NCI-H526 treated with DMSO at 0.1 percent for 48 hours (cell line): ENCODE data around the gene STK11IP.

ENCODE experiments used
- DNase-seq: peaks from one replicate; lab custom pipeline; 2025; lab: John Stamatoyannopoulos, UW

STK11IP gene

DNA sequence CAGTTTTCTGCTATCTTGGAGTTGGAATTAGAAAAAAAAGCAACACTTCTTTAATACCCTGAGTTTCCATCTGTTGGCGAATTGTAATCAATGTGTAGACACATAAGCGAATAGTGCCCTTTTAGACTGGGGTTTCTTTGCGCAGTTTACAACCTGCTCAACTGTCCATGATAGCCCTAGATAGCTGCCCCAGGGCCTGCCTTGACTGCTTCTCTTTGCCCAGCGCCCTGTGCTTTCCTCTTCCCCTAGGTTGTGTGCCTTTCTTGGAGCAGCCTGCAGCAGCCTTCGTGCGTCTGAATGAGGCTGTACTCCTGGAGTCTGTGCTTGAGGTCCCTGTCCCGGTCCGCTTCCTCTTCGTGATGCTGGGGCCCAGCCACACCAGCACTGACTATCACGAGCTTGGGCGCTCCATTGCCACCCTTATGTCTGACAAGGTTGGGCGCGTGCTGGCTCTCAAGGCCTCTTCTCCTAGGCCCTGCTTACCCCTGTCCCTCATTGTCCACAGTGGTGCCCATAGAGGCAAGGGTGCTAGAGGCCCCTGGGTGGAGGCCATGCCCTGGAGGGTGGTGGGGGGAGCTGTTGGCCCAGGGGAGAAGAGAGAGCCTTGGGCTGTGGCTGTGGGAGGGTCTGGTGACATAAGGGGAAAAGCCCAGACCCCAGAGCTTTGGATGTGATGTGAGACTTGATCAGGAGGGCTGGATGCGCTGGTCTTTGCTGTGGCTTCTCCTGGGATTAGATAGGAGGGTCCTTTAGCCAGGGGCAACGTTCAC lies 36.7 kb downstream of the STK11IP start:
- DNase-seq: no peak

DNA sequence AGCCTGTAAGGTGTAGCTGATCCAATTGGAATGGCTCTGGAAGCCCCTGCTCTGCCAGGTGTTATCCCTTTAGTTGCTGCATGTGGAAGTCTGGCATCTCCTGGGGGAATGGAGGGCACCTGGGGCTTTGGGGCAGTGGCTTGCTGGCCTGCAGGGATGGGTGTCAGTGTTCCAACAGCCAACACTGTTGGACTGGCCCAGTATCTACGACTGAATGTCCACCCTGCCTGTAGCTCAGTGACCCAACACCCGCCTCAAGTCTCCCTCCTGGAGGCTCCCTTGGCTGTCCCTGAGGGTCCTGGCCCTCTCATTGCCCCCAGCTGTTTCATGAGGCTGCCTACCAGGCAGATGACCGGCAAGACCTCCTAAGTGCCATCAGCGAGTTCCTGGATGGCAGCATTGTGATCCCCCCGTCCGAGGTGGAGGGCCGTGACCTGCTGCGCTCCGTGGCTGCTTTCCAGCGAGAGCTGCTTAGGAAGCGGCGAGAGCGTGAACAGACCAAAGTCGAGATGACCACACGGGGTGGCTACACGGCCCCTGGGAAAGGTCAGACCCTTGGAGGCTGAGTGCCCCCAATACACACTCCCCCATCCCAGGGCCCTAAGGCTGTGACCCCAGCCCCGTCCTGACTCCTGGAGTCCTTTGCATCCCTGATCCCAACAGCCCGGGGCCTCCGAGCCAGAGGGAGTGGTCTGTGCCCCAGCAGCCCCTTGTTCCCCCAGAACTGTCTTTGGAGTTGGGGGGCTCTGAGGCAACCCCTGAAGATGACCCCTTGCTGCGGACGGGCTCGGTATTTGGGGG lies 37.5 kb downstream of the STK11IP start:
- DNase-seq: no peak

DNA sequence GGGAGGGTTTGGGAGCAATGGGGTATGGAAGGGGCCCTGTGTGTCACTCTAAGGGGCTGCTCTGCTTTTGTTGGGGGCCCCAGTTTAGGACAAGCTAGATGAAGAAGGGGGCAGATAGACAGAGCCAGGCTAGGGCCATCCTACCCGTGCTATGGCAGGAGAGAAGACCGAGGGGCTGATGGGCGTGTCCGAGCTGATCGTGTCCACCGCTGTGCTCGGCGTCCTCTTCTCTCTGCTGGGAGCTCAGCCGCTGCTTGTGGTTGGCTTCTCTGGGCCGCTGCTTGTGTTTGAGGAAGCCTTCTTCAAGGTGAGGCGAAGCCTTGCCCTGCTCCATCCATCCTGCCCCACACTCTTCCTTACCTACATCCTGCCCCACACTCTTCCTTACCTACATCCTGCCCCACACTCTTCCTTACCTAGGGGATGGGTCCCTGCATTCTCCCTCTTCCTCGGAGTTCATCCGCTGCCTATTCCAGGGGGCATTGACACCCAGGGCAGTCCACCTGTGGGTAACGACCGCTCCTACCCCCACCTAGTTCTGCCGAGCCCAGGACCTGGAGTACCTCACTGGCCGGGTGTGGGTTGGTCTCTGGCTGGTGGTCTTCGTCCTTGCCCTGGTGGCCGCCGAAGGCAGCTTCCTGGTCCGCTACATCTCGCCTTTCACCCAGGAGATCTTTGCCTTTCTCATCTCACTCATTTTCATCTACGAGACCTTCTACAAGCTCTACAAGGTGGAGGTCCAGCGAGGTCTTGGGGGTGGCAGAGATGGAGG lies 38.7 kb downstream of the STK11IP start:
- no peak for DNase-seq

DNA sequence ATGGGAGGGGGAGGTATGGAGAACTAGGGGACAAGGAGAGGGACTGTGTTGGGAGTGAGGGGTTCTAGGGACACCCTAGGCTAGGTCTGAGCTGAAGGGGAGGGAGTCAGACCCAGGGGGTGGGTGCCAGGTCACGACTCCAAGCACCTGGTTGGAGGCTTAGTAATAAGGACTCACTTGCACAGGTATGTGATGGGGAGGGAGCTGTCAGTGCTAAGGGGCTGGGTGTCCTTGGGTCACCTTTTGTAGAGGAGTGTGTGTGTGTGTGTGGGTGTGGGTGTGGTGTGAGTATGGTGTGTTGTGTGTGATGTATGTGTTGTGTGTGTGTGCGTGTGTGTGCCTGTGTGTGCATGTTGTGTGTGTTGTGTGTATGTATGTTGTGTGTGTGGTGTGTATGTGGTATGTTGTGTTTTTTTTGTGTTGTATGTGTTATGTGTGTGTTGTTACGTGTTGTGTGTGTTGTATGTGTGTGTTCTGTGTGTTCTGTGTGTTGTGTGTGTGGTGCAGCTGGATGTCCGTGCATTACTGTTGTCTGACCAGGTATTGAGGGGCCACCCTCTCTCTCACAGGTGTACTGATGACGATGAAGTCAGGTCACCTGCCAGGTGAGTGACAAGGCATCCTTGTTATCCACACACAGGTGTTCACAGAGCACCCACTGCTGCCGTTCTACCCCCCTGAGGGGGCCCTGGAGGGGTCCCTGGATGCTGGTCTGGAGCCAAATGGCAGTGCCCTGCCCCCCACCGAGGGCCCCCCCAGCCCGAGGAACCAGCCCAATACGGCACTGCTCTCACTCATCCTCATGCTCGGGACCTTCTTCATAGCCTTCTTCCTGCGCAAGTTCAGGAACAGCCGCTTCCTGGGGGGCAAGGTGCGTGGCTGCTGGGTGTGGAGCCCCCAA lies 39.5 kb downstream of the STK11IP start:
- no peak for DNase-seq

DNA sequence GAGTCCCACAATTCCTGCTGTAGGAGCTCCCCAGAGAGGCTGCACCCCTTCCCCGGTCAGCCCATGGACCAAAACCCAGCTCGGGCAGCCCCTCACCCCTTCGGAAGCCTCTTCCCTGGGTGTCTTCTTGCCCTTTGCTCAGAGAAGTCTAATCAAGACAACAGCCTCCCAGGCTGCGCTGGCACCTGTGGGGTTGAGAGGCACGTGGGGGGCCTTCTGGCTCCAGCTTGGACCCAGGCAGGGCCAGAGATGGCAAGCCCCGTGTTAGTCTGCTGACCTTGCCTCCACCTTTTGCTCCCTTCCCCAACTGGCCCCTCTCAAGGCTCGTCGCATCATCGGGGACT lies 40.2 kb downstream of the STK11IP start:
- no peak for DNase-seq

DNA sequence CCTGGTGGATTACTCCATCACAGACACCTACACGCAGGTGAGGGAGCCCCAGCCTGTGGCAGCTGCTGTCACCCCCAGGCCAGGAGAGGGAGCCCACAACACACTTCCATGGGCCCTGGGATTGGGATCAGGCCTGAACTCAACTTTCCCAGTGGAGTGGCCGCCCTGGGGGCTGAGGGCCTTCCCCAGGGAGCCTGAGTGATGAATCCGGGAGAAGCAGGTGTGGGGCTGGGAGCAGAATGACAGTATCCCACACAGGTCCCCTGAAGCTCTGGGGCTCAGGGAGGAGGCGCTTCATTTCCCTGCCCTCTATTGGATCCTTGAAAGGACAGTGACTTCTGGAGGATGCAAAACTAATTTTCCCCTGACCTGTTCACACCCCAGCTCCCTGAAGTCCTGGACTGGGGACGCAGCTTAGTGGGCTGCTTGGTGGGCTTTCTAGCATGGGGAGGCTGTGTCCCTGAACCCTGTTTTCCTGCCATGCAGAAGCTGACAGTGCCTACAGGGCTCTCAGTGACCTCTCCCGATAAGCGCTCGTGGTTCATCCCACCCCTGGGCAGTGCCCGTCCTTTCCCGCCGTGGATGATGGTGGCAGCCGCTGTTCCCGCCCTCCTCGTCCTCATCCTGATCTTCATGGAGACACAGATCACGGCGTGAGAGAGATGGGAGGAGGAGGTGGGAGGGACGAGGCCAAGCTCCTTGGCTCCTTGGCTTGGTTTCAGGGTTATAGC lies 40.7 kb downstream of the STK11IP start:
- DNase-seq: no peak

DNA sequence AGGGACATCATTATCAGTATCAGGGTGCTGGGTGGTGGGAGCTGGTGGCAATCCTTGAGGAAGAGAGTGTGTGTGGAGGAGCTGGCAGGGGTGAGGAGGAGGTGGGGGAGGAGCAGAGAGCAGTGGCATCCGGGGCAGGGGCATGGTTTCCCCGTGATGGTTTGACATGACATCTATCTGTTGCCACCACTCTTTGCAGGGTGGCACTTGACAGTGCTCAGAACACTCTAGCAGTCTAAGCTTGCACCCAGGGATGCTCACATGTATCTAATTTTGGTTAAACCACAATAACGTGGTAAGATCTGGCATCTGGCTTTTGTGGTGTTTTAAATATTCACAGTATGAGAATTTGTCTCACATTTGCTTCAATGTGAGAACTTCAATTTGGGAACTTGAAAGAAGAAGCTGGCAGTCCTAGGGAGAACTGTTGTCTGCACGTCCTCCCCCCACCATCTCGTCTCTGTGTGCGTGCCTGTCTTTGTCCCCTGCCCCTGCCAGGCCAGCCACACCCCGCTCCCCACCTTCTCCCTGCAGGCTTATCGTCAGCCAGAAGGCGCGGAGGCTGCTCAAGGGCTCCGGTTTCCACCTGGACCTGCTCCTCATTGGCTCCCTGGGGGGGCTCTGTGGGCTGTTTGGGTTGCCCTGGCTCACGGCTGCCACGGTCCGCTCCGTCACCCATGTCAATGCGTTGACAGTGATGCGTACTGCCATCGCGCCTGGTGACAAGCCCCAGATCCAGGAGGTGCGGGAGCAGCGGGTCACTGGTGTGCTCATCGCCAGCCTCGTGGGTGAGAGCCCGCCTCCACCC lies 41.5 kb downstream of the STK11IP start:
- no peak for DNase-seq

DNA sequence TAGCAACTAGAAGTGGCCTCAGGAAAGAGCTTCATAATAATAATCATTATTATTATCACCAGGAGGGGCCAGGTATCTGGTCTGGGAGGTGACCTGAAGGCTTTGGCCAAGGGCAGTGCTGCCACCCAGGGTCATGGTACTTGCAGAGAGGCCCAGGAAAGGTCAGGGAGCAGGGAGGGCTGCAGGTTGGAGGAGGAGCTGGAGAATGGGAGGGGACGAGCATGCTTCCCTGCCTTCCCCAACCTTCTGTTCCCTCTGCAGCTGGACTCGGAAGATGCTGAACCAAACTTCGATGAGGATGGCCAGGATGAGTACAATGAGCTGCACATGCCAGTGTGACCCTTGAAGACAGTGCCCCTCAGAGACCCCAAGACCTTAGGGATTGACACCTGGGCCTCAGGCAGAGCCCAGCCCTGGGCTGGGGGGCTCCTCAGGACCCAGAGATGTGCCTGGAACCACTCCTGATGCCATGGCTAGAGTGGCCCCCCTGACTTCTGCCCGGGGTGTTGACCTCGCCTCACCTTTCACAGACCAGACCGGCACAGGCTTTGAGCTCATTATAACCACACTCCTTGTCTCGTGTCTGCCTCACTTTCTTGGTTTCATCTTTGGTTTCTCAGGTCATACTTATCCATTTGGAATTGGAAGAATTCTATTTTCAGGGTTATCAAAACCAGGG lies 43.9 kb downstream of the STK11IP start:
- DNase-seq: no peak

DNA sequence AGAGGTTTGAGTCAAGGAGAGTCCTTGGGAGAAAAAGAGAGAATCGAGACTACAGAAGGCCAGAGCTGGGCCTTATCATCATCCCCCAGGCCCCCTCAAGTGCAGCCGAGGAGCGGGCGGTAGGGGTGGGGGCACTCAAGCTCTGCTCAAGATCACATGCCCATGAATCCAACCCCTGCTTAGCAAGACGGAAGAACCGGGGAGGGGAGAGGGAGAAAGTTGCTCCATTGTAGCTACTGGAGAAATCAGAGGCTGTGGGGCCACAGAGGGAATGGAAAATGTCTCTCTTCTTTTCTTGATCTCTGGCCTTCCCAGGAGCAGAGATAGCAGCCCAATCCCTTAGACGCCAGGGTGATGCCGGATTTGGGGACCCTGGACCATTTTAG lies 44.4 kb downstream of the STK11IP start:
- DNase-seq: no peak

DNA sequence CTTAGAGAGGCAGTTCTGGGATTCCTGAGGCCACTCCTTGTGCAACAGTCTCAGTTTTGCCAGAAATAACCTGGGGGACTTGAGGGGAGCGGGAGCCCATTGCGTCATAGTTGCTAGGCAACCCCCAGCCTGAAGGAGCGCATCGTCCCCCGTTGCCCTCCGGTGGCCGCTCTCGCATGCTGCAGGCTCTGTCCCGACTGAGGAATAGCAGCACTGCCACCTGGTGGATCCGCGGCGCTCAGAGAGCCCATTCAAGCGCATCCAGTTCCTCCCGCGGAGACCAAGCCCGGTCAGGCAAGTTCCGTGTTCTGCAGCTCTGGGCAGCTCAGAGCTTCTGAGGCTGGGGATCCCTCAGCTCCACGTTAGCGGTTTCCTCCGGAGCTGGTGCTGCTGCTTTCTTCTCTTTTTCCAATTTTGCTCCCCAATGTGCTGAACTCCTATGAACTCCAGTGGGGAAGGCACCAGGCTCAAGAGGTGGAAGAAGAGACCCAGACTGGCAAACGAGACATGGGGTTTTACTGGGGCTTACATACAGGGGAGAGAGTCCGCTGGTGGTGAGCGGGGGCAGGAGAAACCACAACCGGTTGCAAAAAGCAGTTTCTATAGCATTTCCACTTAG lies 44.9 kb downstream of the STK11IP start:
- DNase-seq: peak; percentile 86

DNA sequence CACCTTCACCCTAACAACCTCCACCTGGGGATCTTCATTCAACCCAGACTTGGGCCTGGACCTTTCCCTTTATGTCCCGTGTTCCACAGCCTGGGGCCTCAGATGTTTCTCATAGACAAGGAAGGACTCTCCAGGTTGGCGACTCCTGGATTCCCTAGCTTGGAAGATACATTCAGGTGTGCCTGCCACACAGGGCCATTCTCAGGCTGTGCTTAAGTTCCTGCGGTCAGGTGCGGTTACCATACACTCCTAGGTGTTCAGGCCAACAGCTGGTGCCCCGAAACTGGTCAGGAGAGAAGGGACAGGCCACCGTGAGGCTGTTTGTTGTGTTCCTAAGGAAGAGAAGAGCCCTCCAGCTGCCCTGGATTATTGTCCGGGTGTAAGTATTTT lies 45.4 kb downstream of the STK11IP start:
- no peak for DNase-seq

DNA sequence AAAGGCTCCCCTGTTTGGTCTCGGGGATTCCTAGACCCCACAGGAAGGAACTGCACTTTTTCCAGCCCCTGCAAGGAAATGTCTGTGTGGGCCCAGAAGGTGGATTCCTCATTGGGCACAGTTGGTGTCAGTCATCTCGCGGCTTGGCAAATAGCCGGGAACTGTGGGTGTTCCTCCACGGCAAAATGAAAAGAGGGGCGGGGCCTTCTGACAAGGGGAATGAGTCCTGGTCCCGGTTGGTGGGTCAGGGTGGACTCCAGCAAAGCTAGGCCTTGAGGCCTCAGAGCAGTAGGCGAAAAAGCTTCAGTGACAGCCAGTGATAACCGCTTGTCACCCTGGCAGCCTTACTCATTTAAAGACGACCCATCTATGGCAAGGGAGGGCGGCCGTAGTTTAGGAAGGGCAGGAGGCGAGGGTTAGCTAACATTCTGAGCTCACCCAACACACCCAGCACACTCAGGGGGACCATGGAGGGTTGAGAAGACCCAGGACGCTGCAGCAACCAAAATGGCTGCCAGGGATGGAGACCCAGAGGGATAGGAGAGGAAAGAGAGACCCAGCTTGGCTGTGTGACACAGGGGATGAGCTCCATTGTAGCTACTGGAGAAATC lies 46.2 kb downstream of the STK11IP start:
- no peak for DNase-seq

DNA sequence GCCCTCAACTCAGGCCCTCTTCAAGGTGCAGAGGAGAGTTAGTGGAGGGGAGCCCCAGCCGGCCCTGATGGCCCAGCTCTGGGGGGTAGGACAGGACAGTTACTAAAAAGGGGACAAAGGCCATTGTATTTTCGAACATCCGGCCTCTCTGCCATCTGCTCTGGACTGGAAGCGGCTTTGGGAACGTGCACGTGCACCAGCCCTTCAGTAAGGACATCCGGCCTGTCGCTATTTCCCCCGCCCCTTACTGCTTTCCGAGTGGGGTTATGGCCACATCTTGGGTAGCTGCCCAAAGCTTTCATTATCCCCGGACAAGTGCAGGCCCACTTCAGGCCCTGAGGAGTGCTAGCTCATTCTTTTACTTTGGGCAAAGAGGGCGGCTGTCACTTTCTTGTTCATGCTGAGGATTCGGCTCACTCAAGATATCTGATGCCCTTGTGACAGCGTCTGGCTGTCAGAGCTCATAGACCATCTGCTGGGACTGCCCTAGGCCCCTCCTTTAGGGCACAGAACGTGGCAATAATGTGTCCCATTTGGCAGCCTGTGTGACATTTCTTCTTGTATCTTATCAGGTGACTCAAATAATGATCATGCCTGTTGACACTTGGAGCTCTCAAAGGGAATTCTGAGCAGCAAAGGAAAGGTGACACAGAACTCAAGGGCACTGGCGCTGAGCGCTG lies 47.3 kb downstream of the STK11IP start:
- no peak for DNase-seq

DNA sequence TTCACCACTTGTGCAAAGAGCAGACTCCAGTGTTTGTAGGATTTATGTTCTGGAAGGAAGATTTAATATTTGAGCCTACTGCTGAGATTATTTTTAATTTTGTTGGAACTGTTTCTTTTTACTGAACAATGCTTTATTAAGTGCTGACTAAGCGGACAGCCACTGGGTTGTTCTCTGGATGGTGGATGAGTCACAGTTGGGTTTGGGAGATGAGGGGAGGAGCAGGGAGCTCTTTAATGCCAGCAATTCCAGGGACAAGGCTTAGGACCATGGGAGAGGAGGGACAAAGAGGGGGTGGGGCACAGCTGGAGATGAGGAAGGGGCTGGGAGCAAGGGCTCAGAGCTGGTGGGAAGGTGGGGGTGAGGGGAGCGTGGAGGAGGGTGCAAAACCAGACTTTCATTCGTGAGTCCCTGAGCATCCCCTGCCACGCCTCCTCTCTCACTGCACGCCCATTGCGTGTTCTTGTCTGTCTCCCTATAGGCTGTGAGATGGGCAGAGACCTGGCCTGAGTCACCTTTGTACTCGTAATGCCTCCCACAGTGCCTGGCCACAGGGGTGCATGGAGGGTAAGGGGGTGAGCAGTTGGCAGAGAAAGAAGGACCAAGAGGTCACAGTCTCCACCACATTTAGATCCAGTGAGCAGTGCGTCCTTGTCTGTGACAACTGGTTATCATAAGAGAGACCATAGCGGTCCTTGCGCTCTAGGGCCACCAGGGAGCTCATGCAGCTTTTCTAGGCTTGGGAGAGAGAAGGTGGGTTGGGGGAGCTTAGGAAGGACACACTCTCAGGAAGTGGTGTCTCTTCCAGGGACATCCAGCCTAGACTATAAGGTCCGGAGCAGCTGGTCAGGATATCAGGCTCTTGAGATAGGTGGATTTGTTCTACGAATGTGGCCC lies 48.2 kb downstream of the STK11IP start:
- DNase-seq: no peak

DNA sequence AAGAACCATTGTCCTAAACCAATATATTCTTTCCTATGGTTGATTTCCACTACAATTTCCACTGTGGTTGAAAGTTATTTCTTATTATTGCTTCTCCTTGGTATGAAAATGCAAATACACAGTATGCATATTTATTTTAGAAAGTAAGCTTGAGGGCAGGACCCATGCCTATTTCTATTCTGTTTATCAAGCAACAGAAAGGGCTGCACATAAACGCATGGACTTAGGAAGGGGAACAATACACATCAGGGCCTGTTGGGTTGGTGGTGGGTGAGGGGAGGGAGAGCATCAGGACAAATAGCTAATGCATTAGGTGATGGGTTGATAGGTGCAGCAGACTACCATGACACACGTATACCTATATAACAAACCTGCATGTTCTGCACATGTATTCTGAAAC lies 50.5 kb downstream of the STK11IP start:
- no peak for DNase-seq

DNA sequence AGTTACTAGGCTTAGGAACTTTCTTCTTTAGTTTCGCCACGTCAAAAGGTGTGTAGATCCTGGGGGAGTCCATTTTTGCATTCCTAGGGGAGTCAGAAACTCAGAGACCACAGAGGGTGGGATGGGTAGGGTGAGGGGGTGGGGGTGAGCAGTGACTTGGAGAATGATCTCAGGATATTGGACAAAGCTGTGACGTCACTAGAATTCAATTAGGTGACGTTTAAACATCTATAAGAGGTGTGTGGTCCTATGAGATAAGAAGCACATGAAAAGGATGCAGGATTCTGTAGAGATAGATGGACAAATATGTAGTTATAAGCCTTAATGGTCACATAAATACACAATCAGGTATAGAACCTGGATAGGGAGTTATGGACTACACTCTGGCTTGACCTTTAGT lies 51.3 kb downstream of the STK11IP start:
- DNase-seq: no peak
